NCI-H2029 (cell line): ENCODE measurements around the gene RUNX2.
A peak's percentile ranks its signal among the peaks of the same experiment; 100 is the strongest.

Experiments
- DNase-seq: peaks from one replicate; lab custom pipeline; 2025; lab: John Stamatoyannopoulos, UW

RUNX2 gene

DNA sequence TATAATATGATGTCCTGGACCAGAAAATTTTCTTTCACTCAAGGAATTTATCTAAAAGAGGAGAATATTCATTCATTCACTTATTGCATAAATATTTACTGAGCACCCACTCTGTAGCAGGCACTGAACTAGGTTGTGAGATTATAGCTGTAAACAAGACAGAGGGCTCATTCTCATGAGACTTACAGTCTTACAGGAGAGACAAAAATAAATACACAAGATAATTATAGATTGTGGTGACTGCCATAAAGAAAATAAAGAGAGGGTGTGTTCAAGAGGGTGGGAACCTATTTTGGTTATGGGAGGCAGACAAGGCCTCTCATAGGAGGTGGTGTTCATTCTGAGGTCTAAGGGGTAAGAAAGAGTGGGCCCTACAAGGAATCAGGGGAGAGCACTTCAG lies 159.5 kb downstream of the RUNX2 start:
- no peak for DNase-seq

DNA sequence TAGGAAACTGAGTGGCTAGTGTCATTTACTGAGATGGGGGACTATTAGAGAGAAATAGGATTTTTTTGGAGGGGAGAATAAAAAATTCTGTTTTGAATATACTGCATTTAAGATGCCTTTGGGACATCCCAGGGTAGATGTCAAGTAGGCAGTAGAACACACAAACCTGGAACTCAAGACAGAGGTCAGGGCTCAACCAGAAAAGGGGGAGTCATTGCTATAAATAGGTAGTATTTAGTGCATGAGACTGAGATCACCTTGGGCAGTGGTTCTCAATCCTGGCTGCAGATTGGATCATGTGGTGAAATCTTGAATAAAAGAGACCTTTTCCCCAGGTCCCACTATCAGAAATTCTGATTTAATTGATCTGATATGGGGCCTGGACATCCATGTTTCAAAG lies 160.1 kb downstream of the RUNX2 start:
- DNase-seq = no peak

DNA sequence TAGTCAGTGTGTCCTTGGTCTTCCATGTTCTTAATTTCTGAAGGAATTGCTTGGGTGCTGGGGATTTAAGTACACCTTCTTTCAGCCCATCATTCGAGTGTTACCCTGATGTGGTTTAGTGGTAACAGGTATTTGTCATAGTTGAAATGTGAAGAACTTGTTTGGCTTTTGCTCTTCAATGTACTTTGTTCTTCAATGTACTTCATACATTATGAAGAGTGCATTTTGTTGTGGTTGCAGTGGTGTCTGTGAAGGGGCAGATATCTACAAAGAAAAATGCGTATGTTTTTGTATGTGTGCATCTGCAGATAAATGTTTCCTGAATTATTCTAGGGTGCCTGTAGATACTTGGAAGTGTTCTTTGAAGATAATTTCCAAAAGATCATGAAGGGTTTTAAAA lies 160.8 kb downstream of the RUNX2 start:
- no peak for DNase-seq

DNA sequence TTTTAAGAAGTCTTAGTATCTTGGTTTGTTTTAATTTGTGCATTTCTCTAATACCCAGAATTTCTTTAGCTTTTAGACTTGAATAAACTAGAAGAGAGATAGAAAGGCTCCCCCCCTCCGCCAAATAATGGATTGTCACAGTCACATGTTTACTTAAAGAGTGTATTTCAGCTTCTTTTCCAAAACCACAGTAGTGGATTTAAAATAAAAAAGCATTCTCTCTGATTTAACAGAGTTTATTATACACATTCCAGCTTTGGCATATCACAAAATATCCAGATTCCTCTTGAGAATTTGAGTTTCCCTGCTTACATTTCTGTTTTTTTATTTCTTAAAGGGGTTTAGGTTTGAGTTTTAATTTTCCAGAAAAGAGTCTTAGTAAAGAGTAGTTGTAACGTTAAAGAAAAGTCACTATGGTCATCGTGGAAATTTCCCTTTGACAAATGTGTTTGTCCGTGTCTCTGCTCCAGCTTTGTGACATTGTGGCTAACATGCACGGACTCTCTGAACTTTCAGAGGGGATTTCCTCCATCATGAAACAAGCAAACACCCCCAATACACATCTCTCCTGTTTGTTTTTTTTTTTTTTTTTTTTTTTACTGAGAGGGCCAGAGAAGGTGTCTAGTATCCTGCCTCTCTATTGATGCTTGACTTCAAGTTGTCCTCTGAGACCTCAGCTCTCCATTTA lies 163.1 kb downstream of the RUNX2 start:
- DNase-seq = no peak

DNA sequence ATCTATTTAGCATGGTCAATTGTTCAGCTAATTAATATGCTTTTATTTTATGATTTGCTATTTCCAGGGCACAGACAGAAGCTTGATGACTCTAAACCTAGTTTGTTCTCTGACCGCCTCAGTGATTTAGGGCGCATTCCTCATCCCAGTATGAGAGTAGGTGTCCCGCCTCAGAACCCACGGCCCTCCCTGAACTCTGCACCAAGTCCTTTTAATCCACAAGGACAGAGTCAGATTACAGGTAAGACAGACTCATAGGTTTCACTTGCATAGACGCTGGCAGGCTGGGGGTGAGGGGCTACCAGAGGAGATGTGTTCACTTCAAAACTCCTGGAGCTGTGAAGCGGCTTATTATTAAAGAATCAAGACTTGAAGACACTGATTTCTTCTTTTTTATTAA lies 163.7 kb downstream of the RUNX2 start:
- no peak for DNase-seq

DNA sequence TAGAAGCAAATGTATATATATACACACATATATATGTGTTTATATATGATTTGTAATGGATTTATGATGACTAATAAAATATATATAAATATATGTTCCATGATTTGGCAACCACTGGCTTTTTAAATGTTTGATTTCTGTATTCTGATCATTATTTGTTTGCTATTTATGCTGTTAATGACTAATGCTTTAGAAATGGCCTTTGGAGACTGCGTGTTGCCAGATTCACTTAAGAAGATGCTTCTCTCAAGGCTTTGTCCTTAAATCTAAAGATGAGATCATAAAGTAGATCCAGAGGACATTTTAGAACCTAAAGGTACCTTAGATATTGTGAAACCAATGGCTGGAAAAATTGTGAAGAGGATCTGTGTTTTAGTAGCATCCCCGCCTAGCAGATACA lies 165.6 kb downstream of the RUNX2 start:
- DNase-seq = no peak

DNA sequence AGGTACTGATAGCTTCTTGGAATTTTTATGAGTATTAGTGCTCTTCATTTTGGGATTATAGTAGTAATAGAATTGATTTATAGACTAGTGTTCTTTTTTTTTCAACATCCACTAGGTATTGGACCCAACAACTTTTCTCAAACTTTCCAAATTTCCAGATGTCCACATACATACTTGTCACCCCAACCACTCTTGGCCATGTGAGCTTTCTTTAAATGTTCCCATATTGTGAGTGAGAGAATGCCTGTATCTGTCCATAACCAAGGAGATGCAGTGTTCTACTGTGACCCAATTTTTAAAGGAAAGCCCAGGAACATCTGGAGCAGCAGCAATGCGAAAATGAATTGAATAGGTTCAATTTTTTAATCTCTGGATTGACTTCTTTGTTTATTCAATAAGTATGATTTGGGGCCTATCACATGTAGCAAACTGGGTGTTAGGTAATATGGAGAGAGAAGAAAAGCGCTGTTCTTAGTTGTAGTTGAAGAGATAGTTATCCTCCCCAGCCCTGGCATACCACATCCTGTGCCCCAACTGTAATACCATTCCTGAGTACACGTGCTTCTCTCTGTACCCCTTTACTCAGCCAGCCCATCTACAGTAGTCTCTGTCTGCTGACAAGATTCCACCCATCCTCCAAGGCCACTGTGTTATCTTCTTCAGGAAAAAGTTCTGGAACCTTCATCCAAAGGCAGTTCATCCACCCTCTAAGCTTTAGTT lies 166.4 kb downstream of the RUNX2 start:
- no peak for DNase-seq

DNA sequence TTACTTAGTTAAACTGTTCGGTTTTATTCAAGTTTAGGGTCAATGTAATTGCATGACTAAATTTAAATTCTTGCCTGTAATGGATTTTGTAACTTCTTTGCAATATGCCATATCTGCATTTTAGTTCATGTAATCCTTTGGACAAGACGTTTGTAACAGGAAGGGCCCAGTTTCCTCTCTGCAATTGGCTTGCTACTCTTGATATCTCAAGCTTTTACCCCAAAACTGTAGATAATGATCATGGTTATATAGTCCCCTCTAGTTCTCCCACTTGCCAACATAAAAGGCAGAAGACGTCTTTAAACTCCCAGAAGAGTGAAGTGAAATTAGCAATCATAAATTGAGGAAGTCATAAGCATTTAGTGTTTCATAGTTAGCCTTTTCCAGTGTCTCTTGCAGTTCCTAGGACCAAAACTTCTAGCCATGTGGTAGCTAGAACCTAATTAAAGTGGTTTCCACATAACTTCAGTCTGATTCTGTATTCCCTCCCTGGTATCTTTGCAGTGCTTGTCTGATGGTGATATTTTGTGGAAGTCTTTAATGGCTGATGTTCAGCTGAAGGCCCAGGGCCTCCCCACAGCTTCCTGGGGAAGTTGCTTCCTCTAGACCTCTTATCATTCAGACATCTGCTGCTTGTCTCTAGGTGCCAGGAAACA lies 167.4 kb downstream of the RUNX2 start:
- DNase-seq = no peak

DNA sequence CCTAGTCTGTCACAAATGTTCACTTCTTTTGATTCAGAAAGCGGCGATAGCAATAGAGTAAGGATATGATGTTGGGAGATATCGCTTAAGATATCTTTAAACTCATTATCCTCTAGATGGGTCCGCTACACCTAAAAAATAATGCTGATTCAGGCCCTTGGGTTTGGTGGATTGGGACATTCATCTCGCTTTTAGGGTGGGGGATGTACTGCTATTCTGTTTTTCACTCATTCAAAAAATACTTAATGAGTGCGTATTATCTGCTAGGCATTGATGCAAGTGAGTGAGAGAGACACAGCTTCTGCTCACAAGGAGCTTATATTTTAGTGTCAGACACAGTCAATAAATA lies 167.9 kb downstream of the RUNX2 start:
- no peak for DNase-seq

DNA sequence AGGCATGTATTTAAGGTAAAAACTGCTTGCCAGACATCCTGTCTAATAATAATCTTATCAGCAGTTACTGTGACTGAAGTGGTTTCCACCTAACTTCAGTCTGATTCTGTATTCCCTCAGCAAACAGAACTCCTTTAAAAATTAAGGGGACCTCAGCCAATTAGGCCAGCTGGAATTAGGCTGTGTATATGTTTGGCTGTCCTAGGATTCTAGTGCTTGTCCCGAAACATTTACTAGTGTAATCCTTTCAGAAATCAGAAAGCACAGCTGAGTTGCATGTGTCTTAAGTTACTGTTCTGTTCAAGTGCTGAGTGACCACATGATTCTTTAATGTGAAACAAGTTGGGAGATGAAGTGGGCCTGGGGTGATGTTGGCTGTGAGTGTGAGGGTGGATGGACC lies 170.5 kb downstream of the RUNX2 start:
- no peak for DNase-seq

DNA sequence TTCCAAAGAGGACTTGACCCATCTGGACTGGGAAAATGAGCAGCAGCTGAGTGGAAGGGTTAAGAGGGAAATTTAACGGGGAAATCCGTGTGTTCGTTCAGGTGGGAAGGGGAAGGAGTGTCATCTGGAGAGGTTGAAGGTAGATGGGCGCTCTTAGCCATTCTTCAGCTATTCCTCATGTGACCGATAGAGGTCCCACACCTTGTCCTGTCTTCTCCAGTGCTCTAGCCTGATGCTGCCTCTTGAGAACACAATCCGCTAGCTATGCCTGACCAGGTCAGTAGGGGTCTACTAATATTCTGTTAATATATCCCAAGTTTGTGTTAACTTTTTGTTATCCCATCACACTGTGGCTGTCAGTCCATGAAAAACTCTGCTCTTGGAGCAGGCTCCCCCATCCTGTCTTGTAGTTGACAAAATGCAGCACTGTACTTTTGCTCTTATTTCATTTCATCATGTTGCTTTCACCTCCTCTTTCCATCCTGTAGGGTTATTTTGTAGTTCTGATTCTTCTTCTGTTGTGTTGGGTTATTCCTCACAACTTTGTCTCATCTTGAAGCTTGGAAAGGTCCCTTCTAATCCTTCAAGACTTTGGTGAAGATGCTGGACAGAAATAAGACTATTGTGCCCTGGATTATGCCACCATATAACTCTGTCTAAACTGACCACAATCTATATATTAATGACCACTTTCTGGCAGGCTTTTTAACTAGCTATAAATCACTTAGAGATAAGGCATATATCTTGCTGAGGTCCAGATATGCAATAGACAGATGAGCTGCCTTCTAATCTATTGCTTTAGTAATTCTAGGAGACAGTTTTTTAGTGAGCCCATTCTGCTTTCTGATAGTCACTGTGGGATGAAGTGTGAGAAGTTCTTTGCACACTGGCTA lies 173.0 kb downstream of the RUNX2 start:
- DNase-seq = no peak

DNA sequence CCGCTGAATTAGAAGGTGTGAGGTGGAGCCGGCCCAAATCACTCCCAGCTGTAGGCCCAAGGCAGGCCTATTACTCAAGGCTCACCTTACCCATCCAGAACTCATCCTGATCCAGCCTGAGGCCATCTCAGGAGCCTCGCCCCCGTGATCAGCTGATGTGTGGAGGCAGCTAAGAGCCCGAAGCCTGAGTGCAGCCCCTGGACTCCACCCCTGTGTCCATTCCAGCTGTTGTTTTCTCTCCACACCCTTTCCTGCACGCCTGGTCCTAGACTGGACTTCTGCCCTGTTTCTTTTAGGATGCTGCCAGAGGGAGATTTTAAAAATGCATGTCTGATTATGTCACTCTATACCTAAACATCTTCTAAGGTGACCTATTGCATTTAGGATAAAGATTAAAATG lies 174.3 kb downstream of the RUNX2 start:
- no peak for DNase-seq

DNA sequence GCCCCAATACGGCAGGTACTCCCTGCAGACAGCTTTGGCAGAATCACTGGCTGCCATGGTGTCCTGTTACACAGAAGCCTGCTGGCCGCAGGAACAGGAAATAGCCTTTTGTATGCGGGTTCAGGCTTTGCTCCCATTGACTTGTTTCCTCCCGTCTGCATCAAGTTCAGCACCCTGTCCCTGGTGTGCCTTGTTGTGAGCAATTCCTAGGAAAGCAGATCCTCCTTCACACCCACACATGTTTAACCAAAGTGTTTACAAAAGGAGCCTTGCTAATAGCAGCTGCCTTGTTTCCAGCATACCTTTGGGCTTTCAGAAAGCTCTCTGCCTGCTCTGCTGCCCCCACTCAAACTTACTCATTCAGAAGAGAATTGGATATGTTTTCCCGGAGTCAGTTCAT lies 176.8 kb downstream of the RUNX2 start:
- DNase-seq = peak; percentile 77

DNA sequence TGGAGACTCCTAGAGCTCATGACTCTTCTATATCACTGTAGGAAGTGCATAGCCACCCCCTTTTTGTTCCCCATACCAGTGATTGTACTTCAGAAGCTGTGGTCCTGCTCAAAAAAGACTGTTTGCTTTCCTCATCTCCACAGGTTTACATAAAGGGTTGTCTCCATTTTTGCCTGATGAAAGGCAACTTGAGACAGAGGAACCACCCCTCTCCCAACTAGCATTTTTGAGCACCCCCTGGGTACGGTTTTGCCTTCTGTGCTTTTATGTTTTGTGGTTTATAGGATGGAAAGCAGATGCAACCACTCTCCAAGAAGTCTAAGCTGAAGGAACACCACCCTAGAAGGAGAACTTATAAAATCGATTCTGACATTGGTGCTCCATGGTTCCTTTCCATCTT lies 177.3 kb downstream of the RUNX2 start:
- no peak for DNase-seq

DNA sequence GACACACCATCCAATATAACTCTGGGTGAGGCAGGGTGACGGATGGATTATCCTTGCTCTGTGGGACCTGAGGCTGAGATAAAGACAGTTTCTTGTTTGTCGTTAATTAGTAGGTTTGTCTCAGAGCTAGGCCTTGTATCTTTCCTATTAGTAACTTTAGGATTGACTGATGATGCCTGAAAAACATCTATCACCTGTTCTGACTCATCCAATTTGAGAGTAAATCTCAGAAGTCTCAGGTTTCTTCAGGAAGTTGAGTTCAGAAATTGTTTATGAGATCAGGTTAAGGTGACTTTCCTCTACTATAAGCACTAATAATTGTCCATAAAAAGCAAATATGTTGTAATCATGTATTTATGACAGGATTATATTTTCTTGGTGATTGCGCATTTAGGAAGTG lies 179.1 kb downstream of the RUNX2 start:
- no peak for DNase-seq

DNA sequence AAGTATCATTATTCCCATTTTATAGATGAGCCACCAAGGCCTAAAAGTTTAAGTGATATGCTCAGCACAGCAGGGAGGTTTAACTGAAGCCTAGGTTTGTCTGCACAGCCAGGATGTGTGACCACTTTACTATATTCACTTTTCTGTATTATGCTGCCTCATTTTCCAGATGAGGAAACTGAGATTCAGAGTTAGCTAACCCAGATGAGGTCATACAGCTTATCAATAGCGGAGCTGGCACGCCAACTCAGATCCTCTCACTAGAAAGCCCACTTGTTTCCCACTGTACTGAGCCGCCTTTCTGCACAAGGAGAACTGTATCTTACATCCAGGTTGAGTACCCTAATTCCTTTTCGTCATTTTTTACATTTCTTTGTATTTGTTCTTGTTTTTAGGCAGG lies 181.3 kb downstream of the RUNX2 start:
- DNase-seq = no peak

DNA sequence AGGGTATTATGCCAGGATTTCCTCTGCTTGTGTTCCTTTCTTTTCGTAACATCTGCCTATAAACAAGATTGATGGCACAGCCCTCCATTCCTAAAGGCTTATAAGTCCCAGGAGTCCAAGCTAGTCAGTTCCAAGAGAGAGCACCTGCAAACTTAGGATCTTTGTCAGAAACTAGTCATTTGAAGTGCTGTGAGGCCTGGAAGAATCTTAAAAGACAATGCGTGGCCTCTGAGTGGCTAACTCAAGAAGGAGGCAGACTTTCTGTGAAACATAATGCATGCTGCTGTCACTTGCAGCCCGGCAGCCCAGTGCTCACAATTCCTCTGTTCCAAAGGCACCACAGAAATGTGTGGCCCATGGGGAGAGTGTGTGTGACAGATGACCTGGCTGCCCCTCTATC lies 184.6 kb downstream of the RUNX2 start:
- no peak for DNase-seq

DNA sequence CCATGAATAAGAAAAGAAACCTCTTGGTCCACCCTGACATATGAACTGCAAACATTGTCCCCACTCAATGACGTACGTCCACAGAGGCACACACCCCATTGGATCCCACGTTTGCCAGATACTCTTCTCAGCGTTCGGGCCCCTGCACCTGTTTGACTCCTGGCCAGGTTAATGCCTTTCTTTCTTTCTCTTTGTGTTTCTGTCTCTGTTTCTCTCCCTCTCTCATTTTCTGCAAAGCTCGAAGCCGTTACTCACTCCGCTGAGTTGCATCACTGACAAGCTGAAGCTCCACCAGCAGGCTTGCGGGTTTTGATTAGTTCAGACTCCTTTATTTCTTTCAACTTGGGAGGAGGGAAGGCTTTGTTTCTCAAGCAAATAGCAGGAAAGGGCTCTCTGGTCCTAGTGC lies 185.1 kb downstream of the RUNX2 start:
- DNase-seq = peak; percentile 79

DNA sequence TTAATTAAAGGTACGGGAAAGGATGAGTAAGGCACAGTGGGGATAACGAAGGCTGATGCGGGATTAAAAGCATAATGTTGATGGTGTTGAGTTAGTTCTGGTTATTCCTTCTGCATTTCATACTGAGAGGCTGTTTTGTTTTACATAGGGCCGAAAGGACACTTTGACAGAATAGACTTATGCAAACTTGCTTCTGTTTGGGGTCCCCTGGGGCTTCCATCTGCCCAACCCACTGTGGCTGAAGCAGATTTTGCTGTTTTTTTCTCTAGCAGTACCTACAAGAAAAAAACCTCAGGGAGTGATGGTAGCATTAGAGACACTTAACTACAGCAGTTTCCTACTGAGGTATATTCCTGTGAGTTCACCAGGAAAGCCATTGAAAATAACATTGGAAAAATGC lies 185.7 kb downstream of the RUNX2 start:
- DNase-seq = no peak

DNA sequence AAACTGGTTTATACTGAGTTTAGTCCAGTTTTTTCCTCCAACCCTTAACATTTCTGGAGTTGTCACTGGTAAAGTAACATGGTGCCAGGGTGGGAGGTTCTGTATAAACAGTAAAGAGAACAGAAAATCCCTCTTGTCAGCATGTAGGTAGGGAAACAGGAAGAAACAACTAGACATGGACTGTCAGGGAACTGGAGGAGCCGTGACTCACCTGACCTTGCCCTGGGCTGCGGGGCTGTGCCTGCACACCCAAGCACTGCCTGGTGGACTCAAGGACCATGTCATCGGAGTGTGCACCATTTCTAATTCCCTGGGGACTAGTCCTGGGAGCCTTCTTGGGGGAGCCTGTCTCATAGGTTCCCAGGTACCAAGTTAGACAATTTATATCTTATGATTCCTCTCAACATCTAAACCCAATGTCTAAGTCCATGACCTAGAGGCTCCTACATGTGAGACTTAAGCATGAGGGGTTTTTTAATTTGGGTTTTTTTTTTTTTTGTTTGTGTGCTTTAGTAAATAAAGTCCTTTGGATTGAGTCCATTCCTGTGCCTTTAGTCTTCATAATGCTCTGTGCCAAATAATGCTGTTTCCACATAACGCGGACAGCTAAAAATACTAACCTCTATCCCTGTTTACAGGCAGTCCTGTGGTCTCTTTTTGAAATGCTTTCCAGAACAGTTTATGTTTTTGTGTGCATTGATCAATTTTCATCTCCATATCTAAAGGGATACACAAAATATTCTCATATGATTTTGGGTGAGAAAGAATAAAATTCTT lies 186.5 kb downstream of the RUNX2 start:
- peak; percentile 81 for DNase-seq

DNA sequence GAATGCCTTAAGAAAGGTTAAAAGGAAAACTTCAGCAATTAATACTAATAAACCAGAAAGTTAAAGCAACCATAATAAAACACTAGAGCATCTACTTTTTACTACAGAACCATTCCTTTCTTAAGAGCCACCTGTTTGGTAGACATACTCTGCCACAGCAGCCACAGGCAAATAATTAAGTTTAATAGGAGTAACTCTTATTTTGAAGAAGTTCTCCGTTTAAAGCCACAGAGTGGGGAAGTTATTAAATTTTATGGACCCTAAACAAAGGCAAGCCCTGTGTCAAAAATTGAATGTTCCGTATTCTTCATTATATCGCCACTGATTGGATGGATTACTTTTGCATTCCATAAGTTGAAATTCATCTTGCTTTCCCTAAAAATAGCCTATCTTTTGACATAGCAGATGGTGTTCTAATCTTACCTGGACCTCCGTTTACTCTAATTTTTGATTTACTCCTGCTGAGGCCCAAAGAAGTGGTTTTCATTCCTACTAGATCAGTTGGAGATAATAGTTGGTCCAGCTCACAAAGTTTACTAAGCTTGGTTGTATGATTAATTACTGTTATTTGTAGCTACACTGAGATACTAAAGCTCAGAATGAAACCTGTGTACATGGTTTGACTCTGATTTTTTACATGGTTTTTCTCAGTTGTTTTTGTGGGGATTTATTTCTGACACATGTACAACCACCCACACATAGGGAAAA lies 190.0 kb downstream of the RUNX2 start:
- no peak for DNase-seq
